ENCODE data around the gene MED14.
"Not testable (repeated sequence)": the region's sequence is repeated elsewhere in the genome, so short reads cannot be mapped to it uniquely, and the experiment has no call there.

The MED14 gene

DNA sequence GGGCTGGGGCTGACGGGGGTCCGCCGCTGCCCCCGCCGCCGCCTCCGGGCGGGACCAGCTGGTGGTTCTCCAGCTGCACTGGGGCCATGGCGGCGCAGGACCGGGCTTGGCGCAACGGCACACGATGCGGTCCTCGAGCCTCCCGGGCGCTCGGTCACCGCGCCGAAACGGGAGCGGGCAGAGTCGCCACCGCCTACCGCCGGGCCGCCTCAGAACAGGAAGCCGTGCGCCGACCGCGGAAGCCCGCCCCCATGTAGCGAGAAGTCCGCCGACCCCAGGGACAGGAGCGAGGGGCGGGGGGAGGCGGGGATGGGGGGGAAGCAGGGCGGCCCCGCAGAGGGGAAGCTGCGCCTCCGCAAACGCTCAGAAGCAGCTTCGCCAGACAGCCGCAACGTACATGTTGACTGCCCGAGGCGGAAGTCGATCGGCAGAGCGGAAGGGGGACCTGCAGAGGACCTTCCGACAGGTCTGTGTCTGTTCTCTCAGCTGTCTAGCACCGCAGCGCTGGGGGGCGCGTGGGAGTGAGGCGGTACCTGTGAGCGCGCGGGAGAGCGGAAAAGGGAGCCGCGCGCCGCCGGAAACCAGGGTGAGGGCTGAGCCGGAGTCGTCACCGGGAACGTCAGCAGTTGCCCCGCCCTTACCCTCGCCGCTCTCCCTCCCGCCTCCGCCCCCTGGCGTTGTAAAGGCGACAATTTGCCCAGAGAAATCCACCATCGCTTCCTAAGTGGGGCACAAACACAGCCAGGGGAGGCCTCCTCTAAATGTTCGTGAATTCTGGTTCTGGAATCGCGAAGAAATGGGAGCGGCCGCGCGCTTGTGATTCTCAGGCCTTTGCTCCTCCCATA is at the start of gene MED14:
MED14 (minus strand) TSS at position 218 of the 845 bp plus-strand sequence; CDS start at position 88, 130 bp downstream.
- peak; percentile 90 for DNase-seq

DNA sequence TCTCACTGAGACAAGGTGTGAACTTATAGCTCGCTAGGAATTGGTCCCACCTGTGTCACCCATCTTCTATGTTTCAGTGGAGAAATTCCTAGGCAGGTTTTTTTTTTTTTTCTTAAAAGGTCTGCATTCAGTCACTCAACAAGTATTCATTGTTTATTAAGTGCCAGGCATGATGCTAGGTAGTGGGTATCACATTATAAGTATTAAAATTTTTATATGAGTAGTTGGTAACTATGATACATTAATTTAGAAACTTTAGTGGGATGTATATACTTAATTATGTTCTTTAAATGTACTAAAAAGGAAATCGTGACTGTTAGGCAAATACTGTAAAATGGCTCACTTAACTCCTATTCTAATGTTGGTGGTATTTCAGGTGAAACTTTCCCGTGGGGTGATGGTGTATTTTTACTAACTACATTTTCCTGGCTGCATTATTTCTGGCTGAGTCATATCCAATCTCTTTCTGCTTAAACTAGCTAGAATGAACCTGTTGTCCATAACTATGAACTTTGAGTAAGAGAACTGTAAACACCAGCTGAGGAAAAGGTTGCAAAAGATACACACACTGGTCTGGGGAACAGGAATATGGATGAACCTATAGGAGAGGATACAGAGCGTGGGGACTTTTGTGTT is 49.3 kb upstream of the MED14 start:
- no peak for DNase-seq

GRCh38 chrX:40782644-40783259 is 47.4 kb upstream of the MED14 start:
- not testable (repeated sequence) for DNase-seq

- no peak for DNase-seq
Measured at GRCh38 chrX:40780951-40781350, 45.6 kb upstream of the MED14 start.

DNA sequence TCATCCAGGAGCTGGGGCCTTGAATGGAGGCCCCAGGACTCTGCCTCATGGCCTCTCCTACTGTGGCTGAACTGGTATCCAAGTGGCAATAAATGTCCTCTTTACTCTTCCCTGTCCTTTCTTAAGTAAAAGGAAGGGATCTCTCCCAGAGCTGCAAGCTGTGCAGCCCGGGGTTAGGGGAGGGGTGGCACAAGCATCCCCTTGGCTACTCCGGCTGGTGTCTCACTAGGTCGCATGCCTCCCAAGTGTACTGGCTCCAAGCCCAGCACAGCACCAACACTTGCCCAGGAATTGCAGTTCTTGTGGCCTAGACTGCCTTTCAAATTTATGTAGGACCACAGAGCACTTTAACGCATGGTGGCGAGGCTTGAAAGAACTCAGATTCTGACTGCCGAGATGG is 44.7 kb upstream of the MED14 start:
- no peak for DNase-seq

GRCh38 chrX:40778861-40779575 is 43.7 kb upstream of the MED14 start:
- DNase-seq = no peak

- DNase-seq = no peak
Measured at GRCh38 chrX:40773809-40774208, 38.5 kb upstream of the MED14 start.

DNA sequence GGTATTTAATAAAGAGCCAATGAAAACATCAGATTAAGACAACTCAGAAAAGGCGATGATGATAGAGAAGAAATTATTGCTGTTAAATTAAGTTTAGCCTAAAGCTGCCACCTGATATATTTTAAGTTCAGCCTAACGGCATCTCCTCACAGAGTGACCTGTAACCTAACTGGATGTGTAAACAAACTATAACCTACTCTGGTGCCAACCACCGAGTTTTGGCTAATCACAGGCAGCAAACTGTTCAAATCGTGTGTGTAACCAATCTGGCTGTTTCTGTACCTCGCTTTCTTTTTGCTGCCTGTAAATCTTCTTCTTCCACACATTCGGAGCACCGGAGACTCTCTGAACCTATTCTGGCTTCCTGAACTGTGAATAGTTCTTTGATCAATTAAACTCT is 37.8 kb upstream of the MED14 start:
- DNase-seq = no peak

DNA sequence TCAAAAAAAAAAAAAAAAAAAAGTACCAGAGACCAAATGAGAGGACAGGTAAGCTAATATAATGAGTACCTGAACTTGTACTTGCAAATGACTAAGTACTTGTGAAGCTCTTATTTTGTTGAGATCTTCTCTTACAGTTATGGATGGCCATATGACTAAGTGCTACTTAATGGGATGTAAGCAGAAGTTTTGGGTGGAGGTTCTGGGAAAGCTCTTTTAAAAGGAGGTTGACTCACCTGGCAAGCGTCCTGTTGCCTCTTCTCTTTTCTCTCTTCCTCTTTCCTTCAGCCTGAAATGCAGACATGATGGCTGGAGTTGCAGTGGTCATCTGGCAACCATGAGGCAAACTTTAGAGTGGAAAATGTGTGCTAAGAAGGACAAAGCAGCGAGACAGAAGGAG is 36.9 kb upstream of the MED14 start:
- no peak for DNase-seq

DNA sequence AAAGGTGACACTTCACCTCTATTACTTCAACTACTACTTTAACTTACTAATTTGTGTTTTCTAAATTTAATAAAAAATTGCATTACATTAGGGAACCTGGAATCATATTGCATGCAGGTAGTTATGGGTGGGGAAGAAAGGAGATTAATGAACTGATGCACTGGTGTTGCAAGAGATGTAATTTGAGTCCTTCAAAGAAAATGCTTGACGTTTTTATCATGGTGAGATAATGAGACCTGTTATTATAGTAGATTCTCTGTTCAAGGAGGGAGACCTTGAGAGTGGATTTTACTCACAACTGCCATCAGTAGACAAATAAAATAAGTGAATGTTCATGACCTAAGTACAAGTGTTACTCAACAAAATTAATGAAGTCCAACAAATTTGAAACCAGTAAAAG is 26.4 kb upstream of the MED14 start:
- DNase-seq = no peak

DNA sequence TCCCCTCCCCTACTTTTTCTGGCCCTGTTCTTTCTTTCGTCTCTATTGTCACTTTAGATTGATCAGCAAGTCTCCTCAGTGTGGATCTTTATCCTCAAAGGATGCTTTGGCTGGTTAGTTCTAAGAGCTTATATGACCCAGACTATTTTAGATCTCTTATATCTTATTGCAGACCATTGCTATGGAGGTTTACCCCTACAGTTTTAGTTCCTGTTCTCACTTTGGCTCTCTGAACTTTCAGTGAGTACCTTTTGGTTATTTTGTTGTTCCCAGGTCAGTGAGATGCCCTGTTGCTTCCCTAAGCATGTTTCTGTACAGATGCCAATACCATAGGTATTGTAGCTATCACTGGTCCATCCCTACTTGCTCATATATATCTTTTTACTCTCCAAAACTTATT is 24.0 kb upstream of the MED14 start:
- no peak for DNase-seq

- DNase-seq = no peak
Measured at GRCh38 chrX:40757058-40757457, 21.7 kb upstream of the MED14 start.

DNA sequence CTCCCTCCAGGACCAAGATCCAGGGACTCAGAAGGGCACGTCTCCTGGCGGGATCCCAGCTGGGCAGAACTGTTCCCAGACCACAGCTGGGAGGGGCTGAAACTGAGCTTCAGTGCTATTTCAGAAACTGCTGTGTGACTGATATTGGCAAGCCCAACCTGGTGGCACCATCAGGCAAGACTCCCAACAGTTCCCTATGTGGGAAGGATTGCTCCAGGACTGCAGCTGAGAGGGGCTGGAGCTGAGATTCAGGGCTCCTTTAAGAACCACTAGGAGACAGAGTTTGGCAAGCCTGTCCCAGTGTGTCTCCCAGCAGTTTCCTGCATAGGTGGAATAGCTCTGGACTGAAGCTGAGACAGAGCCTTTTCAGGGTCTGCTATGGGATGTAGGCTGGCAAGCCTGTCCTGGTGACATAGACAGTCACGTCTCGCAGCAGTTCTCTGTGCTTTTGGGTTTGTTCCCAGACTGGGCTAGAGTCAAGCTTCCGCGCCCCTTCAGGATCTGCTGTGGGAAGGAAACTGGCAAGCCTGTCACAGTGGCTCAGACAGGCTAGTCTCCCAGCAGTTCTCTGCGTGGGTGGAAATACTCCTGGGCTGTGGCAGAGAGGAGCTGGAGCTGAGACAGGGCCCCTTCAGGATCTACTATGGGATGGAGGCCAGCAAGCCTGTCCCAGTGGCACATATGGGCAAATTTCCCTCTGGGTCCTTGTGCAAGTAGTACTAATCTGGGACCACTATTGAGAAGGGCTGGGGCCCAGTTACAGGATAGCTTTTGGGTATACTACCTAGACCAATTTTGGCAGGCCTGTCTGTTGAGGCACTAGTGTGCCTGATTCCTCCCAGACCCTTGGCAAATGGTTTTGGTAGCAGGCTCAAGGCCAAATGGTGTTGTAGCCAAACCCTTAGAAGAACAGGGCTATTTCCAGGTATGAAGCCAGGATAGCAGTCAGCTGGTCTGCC is 20.2 kb upstream of the MED14 start:
- no peak for DNase-seq

- no peak for DNase-seq
Measured at GRCh38 chrX:40749681-40750494, 14.5 kb upstream of the MED14 start.

GRCh38 chrX:40748977-40749376 is 13.6 kb upstream of the MED14 start:
- DNase-seq = no peak

DNA sequence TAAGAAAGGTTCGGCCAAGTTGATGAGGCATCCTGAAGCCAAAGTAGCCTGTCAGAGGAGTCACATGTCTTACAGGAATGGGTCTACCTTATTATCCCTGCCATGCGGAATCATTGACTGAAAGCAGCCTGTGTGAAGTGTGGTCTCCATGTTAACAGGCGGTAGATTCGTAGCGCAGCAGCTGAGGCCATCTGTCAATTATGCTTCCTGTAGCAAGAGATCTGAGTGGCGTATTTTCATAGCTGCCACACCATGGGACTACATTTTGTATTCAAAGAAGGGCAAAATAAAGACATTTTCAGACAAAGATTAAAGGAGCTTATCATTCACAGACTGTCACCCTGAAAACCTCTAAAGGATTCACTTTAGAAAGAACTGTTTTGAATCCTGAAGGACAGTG is 11.2 kb upstream of the MED14 start:
- DNase-seq = no peak

DNA sequence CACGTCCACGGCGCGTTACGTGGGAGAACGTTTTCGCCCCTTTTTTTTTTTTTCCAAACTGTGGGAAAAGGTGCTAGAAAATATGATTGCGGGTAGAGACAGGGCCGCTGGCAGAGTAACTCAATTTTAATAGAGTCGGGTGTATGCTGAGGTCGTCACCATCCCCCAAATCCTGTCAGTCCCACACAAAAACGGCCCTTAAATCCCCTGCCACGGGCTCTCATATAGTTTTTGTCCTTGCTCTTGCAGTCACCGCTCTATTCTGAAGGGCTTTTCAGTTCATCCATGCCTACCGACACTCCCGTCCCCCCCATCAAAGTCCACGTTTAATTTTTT is 796 bp upstream of the MED14 start:
- DNase-seq = no peak

DNA sequence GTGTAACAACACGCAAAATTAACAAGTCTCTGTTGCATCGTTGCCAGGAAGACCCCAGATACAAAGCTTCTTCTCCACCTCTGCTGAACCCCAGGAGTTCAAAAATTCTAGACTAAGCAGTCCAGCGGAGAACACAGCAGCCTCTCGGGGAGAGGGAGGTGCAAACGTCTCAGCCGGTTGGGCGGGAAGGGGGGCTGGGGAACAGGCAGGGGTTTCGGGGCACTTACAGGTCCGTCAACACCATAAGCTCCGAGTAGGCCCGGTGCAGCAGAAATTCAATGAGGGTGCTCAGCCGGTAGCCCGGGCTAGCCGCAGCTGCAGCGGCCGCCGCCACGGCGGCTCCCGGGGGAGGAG is 394 bp downstream of the MED14 start:
- DNase-seq = peak; percentile 20

- DNase-seq = no peak
Measured at GRCh38 chrX:40733706-40734105, 1.6 kb downstream of the MED14 start.

DNA sequence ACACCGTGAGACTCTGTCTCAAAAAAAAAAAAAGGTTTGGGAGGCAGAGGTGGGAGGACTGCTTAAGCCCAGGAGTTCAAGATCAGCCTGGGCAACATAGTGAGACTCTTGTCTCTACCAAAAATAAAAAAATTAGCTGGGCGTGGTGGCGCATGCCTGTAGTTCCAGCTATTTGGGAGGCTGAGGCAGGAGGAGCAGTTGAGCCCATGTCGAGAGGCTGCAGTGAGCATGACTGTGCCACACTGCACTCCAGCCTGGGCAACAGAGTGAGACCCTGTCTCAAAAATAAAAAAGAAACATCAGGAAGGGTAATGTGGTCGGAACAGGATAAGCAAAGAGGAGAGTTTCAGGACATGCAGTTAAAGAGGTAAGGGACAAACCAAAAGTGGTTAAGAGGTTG is 2.8 kb downstream of the MED14 start:
- not testable (repeated sequence) for DNase-seq

Measured in activated naive CD4-positive, alpha-beta T cell treated with Interleukin-2 at 50 U/mL for 16 hours (primary cell).